ENCODE measurements around the gene ZNF664. TPM values are rescaled to one million over a fixed set of nuclear protein-coding genes. Genes with fewer than 3 reads are reported as not detected.

Gene ZNF664
- total RNA-seq, 4 donors from 2014 or later = 23.1 to 97.1 (median 52.1) TPM

- no peaks in the 10 kb centered on the region for H3K9me3 ChIP-seq
- TF ChIP-seq POLR2A (IDR thresholded peaks at IDR 0.05) (no peak), CTCF (IDR thresholded peaks at IDR 0.05) (no peak)
- no peaks in the 10 kb centered on the region for H3K27me3 ChIP-seq
- no peak overlapping the region for H3K27ac ChIP-seq
- no peak overlapping the region for H3K4me3 ChIP-seq
- H3K36me3 ChIP-seq = no peaks in the 10 kb centered on the region
- no peak for DNase-seq
- intact Hi-C loops (cut with DNase I; ENCODE audit: low total_unique reads) = no loop called here
- H3K4me1 ChIP-seq = no peaks in the 10 kb centered on the region
These were observed 16.8 kb upstream of the ZNF664 start for GRCh38 chr12:123956249-123956648.

GRCh38 chr12:123957196-123957595 lies 15.8 kb upstream of the ZNF664 start:
- TF ChIP-seq CTCF (IDR thresholded peaks at IDR 0.05) (no peak), POLR2A (IDR thresholded peaks at IDR 0.05) (no peak)
- DNase-seq = no peak
- Histone ChIP-seq H3K9me3 (no peaks in the 10 kb centered on the region), H3K4me3 (no peak overlapping the region), H3K4me1 (no peaks in the 10 kb centered on the region), H3K36me3 (no peaks in the 10 kb centered on the region), H3K27ac (no peak overlapping the region), H3K27me3 (no peaks in the 10 kb centered on the region)
- intact Hi-C loops (cut with DNase I; ENCODE audit: low total_unique reads) = no loop called here

GRCh38 chr12:123958462-123958861 lies 14.6 kb upstream of the ZNF664 start:
- no peak overlapping the region for H3K4me3 ChIP-seq
- H3K9me3 ChIP-seq = no peaks in the 10 kb centered on the region
- no peak for DNase-seq
- no peaks in the 10 kb centered on the region for H3K36me3 ChIP-seq
- H3K4me1 ChIP-seq = no peaks in the 10 kb centered on the region
- TF ChIP-seq CTCF (IDR thresholded peaks at IDR 0.05) (no peak), POLR2A (IDR thresholded peaks at IDR 0.05) (no peak)
- H3K27ac ChIP-seq = no peak overlapping the region
- H3K27me3 ChIP-seq = no peaks in the 10 kb centered on the region
- intact Hi-C loops (cut with DNase I; ENCODE audit: low total_unique reads) = no loop called here

GRCh38 chr12:123958876-123959275 lies 14.1 kb upstream of the ZNF664 start:
- no peaks in the 10 kb centered on the region for H3K27me3 ChIP-seq
- no peak overlapping the region for H3K4me3 ChIP-seq
- H3K27ac ChIP-seq = no peak overlapping the region
- no peaks in the 10 kb centered on the region for H3K9me3 ChIP-seq
- H3K4me1 ChIP-seq = no peaks in the 10 kb centered on the region
- no peak for DNase-seq
- no peaks in the 10 kb centered on the region for H3K36me3 ChIP-seq
- no peak for TF ChIP-seq CTCF (IDR thresholded peaks at IDR 0.05)
- no peak for TF ChIP-seq POLR2A (IDR thresholded peaks at IDR 0.05)
- intact Hi-C loops (cut with DNase I; ENCODE audit: low total_unique reads) = no loop called here

- Histone ChIP-seq H3K9me3 (no peaks in the 10 kb centered on the region), H3K4me1 (no peaks in the 10 kb centered on the region), H3K36me3 (no peaks in the 10 kb centered on the region), H3K4me3 (no peak overlapping the region), H3K27ac (no peak overlapping the region), H3K27me3 (no peaks in the 10 kb centered on the region)
- intact Hi-C loops (cut with DNase I; ENCODE audit: low total_unique reads) = no loop called here
- no peak for TF ChIP-seq POLR2A (IDR thresholded peaks at IDR 0.05)
- TF ChIP-seq CTCF (IDR thresholded peaks at IDR 0.05) = no peak
- no peak for DNase-seq
These were observed 12.8 kb upstream of the ZNF664 start for GRCh38 chr12:123960029-123960735.
